ENCODE results near the gene ACTMAP.
A peak's percentile ranks its signal among the peaks of the same experiment; 100 is the strongest.

The ACTMAP gene

DNA sequence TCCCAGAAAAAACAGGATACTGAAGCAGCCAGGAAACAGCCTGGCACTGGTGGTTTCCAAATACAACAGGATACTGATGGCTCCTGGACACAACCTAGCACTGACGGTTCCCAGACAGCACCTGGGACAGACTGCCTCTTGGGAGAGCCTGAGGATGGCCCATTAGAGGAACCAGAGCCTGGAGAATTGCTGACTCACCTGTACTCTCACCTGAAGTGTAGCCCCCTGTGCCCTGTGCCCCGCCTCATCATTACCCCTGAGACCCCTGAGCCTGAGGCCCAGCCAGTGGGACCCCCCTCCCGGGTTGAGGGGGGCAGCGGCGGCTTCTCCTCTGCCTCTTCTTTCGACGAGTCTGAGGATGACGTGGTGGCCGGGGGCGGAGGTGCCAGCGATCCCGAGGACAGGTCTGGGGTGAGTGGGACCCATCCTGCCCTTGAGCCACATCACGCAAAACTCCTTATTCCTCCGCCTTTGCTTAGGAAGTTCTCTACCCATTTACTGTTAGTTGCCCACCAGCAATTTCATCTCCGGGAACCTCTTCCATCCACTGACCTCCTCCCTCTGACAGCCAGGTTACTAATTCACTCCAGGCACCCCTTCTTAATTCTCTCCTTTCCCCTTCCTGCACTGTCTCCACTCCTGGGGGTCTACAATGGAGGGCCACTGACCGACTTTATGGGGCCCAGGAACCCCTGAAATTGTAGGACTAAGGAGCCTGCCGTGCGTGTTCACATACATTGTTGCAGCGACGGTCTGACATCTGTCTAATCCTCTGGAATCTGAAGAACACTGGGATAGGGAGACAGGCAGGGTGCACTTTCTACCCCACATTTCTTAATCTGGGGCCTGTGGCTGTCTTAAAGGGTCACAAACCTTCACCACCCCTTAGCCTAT, 32.1 kb downstream of the ACTMAP start:
- DNase-seq: no peak

DNA sequence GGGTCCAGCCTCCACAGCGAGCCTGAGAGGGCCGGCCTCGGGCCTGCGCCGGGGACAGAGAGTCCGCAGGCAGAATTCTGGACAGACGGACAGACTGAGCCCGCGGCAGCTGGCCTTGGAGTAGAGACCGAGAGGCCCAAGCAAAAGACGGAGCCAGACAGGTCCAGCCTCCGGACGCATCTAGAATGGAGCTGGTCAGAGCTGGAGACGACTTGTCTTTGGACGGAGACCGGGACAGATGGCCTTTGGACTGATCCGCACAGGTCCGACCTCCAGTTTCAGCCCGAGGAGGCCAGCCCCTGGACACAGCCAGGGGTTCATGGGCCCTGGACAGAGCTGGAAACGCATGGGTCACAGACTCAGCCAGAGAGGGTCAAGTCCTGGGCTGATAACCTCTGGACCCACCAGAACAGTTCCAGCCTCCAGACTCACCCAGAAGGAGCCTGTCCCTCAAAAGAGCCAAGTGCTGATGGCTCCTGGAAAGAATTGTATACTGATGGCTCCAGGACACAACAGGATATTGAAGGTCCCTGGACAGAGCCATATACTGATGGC, 32.9 kb downstream of the ACTMAP start:
- DNase-seq: no peak

DNA sequence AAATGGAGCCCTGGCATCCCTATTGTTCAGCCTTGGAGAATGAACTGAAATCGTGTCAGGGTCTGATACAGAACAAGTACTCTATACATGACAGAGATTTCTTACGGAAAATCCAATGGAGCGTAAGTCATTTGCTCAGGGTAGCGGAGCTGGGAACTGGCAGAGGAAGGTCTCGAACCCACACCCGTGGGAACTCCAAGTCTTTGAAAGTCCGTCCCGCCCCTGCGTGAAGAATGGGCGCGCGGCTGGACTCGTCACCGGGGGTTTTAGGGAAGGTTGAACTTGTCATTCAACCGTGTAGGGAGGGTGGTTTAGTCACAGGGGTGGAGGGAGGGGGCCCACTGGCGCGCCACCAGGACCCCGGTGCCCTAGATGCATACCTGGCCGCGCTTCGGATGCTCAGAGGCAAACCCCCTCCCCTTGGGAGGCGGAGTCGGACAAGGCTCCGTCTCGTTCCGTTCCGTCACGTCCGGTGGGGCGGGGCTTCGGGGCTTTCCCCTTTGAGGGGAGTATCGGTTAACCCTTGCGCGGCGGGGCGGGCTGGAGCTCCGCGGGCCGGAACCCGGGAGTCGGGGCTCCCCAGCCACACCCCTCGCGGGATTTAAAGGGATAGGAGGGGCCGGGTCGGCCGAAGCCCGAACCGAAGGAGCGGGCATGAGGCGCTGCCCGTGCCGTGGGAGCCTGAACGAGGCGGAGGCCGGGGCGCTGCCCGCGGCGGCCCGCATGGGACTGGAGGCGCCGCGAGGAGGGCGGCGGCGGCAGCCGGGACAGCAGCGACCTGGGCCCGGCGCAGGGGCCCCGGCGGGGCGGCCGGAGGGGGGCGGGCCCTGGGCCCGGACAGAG, 33.6 kb downstream of the ACTMAP start, which contains the start of the genes COQ8B and ITPKC:
TSS of gene COQ8B (minus strand) at position 405 of the 843 bp plus-strand sequence. CDS start 2,254 bp downstream, outside the sequence.
TSS of gene ITPKC (plus strand) at position 631 of the 843 bp plus-strand sequence. CDS start at position 655, 24 bp downstream.
- DNase-seq: peak; percentile 95 to 99

DNA sequence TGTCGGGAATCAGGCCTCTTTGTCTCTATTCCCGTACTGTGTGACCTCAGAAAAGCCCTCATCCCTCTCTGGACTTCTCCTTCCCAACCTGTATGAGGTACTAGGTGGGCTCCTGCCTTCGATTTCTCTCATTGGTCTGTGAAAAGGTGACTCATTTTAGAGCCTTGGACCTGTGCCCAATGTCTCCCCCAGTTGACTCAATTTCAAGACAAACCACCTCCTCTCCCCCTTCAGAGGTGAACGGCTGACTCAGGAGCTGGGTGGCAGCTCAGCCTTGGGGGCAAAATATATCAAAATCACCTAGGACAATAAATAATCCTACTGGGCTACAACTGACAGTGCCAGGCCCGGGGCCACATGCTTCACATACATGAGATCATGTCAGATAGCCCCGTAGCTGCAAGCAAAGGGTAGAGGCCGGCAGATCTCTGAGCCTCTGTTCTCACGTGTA, 34.2 kb downstream of the ACTMAP start:
- no peak for DNase-seq

DNA sequence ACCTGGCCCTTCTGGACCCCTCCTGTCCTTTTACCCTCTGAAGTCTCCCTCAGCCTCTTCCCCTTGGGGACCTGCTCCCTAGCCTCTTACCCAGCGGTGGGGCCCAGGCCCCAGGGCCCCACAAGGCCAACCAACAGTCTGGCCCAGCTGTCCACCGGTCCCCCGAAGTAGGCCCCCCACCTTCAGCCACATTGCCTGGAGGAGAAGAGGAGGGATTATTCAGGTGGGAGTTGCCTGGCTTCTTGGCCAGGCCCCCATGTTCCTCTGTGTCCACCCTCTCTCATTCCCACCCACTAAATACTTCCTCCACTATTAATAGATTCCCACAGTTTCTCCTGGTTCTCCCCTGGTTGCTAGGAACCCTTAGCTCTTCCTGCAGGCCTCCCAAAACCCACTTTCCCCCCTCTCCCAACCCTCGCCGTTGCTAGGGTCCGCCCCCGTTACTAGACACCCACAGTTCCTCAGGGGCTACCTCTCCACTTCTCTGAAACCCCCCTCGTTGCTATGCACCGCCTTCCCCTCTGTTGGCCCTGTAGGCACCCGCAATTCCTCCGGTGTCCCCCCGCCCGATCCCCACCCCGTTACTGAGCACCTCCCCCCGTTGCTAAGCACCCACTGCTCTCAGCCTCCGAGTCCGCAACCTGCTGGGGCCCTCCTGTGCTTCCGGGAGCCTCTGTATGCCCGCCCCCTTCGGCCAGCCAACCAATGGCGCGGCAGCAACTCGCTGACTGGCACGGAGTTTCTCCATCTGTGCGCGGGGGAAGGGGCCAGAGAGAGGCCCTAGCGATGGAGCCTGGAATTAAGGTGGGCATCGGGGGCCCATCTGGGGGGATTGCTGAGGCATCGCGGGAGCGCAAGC, 35.6 kb downstream of the ACTMAP start:
- DNase-seq: peak; percentile 75 to 92

DNA sequence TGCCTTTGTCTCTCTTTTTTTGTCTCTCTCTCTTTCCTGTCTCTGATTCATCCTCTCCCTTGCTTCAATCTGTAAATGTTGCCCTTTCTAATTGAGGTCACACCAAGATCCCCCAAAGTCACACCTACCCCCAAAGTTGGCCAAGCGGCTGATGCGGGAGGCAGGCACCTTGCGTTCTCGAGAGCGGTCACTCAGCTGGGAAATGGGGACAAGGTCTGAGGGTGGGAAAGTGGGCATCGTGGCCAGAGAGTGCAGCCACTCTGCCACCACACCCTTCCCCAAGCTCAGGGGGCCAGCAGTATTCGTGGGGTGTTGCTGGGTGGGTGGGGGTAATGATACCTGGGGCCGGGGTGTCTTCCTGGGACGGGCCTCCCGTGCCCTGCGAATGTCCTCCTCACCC, 36.3 kb downstream of the ACTMAP start:
- DNase-seq: no peak

DNA sequence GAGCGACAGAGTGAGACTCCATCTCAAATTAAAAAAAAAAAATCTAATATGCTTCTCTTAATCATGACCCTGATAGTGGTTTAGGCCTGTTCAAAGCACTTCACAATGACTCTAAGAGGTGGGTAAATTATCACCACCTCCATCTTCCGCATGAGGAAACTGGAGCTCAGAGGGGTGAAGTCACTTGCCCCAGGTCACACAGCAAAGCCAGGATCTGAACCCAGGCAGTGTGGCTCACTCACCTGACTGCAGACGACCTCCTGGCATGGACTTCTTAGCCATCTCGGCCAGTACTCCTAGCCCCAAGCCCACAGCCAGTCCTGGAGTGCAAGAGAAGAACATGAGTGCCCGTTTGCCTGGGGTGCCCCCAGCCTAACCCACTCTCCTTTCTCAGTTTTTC, 40.5 kb downstream of the ACTMAP start:
- DNase-seq: no peak

DNA sequence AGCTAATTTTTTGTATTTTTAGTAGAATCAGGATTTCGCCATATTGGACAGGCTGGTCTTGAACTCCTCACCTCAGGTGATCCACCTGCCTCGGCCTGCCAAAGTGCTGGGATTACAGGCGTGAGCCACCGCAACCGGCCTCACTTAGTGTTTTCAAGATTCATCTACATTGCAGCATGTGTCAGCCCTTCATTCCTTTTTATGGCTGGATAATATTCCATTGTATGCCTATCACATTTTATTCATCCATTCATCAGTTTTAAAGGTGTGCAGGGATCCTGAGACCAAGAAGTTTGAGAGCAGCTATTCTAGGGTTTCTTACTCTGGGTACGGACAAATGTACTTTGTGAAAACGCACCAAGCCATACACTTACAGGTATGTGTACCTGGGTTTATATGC, 42.7 kb downstream of the ACTMAP start:
- DNase-seq: no peak

DNA sequence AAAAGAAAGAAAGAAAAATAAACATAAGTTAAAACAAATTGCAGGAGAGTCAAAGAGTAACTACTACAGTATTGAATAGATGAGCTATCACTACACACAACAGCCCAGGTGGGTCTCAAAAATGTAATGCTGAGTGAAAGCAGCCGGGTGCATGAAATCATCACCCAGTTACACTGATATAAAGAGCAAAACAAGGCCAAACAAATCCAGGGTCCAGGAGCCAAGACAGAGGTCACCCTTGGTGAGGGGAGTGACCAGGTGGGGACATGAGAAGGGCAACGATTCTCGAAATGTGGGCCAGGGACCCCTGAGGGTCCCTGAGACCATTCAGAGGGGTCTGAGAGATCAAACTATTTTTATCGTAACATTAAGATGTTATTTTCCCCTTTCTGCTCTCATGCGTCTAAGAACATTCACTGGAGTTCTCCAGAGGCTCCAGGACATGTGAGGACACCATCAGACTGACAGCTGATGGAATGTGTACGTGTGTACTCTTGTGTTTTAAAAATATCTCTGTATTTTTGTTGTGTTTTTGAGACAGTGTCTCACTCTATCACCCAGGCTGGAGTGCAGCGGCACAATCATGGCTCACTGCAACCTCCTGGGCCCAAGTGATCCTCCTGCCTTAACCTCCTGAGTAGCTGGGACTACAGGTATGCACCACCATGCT, 44.2 kb downstream of the ACTMAP start:
- DNase-seq: no peak

DNA sequence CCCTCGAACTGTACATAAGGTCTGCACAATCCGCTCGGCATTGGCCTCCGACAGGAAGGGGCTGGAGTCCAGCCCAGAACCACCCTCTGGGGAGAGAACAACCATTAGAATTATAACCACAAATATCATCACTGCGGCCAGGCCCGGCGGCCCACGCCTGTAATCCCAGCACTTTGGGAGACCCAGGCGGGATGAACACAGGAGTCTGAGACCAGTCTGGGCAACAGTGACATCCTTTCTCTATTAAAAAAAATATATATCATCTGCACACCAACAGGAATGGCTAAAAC, 45.0 kb downstream of the ACTMAP start:
- no peak for DNase-seq

DNA sequence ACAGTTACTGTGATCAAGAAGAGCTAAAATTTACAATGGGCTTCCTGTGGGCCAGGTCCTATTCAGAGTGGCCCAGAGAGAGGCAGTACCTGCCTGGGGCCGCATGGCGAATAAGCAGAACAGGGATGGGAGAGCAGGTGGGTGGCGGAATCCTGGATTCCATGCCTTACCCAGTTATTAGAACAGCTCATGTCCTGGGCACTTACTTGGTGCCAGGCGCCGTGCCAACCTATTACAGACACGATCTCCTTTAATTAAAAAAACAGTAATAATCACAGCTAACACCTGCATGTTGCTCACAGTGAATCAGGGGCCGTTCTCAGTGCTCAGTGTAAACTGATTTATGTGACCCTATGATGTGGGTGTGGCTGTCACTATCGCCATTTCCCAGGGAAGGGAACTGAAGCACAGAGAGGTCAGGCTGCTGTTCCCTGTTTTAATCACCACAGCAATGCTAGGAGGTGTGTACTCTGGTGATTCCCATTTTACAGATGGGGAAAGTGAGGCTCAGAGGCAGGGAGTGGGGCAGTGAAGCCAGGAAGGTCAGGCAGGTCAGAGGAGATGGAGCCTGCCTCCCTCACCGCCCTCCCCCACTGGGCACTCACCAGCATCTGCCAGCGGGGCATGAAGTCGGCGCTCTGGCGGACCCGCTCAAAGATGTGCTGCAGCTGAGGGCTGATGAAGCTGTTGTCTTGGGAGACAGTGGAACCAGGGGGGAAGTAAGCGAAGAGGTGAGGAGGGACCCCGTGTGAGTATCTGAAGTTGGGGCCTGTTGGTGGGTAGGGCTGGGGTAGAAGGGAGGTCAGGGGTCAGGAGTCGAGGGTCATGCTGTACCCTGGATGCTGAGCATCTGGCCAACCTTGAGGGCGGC, 45.6 kb downstream of the ACTMAP start:
- DNase-seq: no peak

DNA sequence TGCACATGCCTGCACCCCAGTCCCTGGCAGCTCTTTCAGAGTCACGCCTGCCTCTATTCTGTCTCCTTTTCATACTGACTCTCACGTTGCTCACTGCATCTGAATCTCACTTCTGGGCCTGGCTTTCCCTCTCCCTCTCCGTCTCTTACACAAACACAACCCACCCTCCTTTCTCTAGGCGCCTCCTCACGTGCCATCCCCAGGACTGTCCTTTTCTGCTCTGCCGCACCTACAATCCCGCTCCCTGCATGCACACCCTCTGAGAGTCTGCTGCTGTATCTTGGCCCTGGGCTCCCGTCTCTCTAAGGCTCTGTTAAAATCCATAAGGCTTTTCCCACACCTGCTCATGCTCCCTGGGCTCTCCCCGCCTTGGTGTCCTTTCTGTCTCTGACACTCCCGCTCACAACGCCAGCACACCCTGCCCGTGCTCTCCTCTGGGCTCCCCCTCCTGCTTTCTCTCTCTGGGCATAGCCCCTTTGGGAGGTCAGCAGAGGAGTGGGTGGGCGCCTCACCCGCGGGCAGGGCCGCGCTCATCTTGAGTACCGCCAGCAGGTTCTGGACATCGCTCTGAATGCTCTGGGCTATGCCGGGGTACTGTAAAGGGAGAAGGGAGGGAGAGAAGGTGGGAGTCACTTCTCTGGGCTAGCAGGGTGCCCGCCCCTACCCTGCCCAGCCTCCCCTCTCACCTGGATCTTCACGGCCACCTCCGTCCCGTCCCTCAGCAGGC, 47.1 kb downstream of the ACTMAP start:
- no peak for DNase-seq

DNA sequence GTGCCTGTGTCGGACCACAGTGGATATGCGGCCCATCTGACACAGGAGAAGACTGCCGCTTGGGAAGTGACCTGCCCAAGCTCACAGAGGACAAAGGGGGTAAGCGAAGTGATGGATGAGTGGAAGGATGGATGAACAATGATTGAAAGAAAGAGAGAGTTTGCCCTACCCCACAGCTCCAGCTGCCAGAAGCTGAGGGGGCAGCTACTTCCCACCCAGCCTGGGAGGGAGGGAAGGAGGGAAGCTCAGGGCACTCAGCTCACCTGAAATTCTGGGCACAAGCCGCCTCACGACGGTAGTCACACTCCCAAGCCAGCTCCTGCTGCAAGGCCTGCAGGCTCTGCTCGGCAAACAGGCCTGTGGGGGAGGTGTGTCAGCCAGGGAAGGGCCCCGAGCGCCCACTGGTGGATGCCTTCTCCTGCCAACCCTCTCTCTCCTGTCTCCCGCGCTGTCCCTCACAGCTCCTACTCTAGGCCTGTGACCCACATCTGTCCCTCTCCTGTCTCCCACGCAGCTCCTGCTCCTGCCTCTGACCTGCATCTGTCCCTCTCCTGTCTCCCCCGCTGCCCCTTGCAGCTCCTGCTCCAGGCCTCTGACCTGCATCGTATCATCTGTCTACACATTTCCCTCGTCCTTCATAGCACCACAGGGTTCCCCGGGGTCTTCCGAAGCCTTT, 47.8 kb downstream of the ACTMAP start:
- DNase-seq: no peak

DNA sequence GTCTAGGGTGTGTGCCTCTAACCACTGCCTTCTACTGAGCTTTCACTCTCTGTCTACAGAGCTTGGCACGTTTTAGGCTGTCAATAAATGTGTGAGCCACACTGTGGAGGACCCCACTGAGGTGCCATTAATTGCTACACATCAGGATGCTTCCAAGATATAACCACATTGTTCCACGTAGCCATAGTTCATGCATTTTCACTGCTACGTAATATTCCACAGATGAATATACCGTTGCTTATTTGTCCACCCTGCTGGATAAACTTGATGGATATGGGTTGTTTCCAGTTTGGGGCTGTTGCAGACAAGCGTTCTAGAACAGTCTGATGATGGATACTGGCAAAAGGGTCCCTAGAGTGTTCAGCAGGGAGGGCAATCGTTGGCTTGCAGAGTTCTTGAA, 48.5 kb downstream of the ACTMAP start:
- DNase-seq: no peak

DNA sequence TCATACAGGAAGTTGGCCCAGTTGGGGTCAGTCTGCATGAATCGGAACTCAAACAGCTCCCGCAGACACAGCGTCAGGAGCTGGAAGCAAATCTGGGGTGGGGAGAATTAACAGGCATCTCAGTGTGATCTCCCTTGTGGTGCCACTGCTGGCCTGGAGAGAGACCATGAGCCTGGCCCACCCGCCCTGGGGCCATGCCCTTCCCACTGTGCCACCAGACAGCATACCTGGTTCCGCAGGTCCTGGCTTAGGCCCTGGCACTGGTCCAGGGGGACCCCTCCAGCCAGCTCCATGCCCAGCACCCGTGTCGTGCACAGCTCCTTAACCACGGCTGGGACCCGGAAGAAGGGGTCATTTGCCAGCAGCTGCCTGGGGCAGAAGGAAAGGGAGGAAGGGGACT, 50.2 kb downstream of the ACTMAP start:
- DNase-seq: no peak

DNA sequence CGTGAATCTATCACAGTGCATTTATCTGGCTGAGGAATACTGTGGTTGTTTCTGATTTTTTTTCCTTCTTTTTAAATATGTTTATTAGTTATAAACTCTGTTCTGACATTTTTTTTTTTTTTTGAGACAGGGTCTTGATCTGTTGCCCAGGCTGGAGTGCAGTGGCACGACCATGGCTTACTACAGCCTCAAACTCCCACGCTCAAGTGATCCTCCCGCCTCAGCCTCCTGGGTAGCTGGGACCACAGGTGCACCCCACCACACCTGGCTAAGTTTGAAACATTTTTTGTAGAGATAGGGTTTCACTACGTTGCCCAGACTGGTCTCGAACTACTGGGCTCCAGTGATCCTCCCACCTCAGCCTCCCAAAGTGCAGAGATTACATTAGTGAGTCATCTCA, 53.3 kb downstream of the ACTMAP start:
- no peak for DNase-seq

DNA sequence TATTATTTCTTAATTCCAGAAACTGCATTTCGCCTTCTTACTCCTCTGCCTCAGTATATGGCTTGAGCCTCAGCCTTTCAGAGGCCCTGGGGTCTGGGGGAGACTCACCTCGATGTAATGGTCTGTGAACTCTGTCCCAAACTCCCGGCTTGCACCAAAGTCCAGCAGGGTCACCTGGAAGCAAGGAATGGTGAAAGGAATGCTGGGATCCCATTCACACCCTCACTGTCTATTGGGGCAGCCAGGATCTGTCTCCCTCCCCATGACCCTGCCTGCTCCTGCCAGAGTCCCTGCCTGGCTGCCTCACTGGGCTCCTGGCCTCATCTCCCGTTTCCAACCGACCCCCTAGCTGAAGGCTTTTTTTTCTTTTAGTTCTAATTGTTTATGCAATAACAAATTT, 54.4 kb downstream of the ACTMAP start:
- DNase-seq: no peak

DNA sequence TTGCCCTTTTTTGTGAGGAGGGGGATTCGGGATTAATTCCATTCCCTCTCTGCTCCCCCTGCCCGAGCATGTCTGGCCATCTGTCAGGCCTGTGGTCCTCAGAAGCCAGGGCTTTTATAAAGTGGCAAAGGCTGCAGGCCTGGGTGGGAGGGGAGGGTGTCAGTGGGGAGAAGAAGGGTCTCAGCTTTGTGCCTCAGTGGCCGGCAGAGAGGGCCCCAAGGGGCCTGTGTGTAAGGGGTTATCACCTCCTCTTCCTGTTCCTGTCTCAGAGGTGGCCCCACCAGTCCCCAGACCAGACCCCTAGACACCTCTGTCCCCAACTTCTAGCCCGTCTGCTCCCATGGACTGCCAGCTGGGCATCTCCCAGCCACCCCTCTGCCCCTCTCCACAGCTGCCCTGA, 56.4 kb downstream of the ACTMAP start:
- DNase-seq: no peak

DNA sequence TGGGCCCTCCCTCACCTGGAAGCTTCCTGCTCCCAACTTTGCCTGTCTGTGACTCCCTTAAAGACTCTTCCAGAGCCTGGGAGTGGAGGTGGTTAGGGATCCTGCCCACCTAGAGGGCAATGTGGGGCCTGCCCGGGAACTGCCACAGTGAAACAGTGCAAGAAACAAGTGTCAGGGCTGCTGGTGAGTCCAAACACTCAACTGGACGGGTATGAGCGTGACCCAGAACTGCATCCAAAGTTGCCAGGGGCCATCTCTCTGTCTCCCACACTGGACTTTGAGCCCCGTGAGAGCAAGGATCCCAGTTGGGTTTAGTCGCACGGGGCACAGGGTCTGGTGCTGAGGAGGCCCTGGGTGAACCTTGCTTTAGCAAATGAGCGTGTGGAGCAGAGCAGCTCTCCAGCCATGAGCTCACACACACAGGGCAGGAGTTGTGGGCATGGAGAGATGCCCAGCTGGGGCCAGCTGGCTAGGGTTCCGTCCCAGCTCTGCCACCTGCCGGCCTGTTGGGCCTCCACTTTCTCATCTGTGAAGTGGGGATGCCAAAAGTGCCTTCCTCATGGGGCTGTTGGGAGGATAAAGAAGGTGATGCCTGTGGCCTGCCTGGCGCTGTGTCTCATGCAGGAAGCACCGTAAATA, 57.0 kb downstream of the ACTMAP start:
- no peak for DNase-seq

All from inflammatory macrophage treated with lipopolysaccharide for 1 hour (primary cell).